PC-9 (cell line): ENCODE data around the gene C20orf144. TPM values are rescaled to one million over a fixed set of nuclear protein-coding genes. Genes with fewer than 3 reads are reported as not detected.

Experiments
- BruUV-seq: library from RNA; stranded (reverse); fragments of 400-500 nt; replicated peaks from 2 replicates; lab custom pipeline; 2021; lab: Mats Ljungman, UMichigan
- CTCF ChIA-PET: fragments of 300-600 bp; sonication (Branson Sonifier 250); formaldehyde crosslinking; loops from one replicate; lab custom pipeline; 2022; ENCODE audit warnings: antibody characterized with exemption; lab: Charles Lee
- POLR2A ChIA-PET: fragments of 300-600 bp; sonication (Branson Sonifier 250); formaldehyde crosslinking; loops from one replicate; lab custom pipeline; 2022; ENCODE audit warnings: antibody characterized with exemption; ENCODE audit not compliant: unreplicated experiment; lab: Charles Lee
- DNase-seq, 2 experiments: peaks; one replicate each; pipeline versions ENCODE4 v3.0.0 to v3.0.0-alpha.2; 2015 to 2022; ENCODE audit warnings: mixed read lengths in 1 of 2
- H2AFZ ChIP-seq: fragments of 200-600 bp; sonication (generic); 2 replicates; pipeline ENCODE4 v1.8.1; 2017; ENCODE audit warnings: antibody characterized with exemption
- H3F3A ChIP-seq: fragments of 200-600 bp; sonication (generic); 2 replicates; pipeline ENCODE4 v1.8.1; 2017; ENCODE audit warnings: antibody characterized with exemption, mild to moderate bottlenecking, low read depth; ENCODE audit not compliant: insufficient read depth
- H3K27ac ChIP-seq: fragments of 200-600 bp; sonication (generic); 2 replicates; pipeline ENCODE4 v1.6.1; 2016; ENCODE audit warnings: mixed run types
- H3K27me3 ChIP-seq: fragments of 200-600 bp; sonication (generic); 2 replicates; pipeline ENCODE4 v1.6.1; 2016; ENCODE audit warnings: low read depth, mixed run types; ENCODE audit not compliant: insufficient read depth
- H3K36me3 ChIP-seq: fragments of 200-600 bp; sonication (generic); 2 replicates; pipeline ENCODE4 v1.6.1; 2016; ENCODE audit warnings: low read depth, mixed run types
- H3K4me1 ChIP-seq: fragments of 200-600 bp; sonication (generic); replicated peaks from 2 replicates; pipeline ENCODE4 v1.6.1; 2016; ENCODE audit warnings: mixed run types; ENCODE audit not compliant: insufficient read depth
- H3K4me2 ChIP-seq: fragments of 200-600 bp; sonication (generic); 2 replicates; pipeline ENCODE4 v1.6.1; 2017; ENCODE audit warnings: mixed run types
- H3K4me3 ChIP-seq: fragments of 200-600 bp; sonication (generic); 2 replicates; pipeline ENCODE4 v1.6.1; 2016; ENCODE audit warnings: mixed run types
- H3K79me2 ChIP-seq: fragments of 200-600 bp; sonication (generic); 2 replicates; pipeline ENCODE4 v1.6.1; 2017; ENCODE audit warnings: low read depth, mixed run types
- H3K9me2 ChIP-seq: fragments of 200-600 bp; sonication (generic); 2 replicates; pipeline ENCODE4 v1.8.1; 2017; ENCODE audit warnings: mild to moderate bottlenecking; ENCODE audit not compliant: insufficient read depth
- H3K9me3 ChIP-seq: fragments of 200-600 bp; sonication (generic); 2 replicates; pipeline ENCODE4 v1.8.1; 2016; ENCODE audit warnings: low read depth; ENCODE audit not compliant: insufficient read depth
- H4K20me1 ChIP-seq: fragments of 200-600 bp; sonication (generic); 2 replicates; pipeline ENCODE4 v1.8.1; 2017; ENCODE audit not compliant: insufficient read depth
- CTCF ChIP-seq: fragments of 200-600 bp; sonication (generic); conservative IDR thresholded peaks from 2 replicates; pipeline ENCODE4 v1.6.1; 2017; ENCODE audit warnings: mixed run types, antibody characterized with exemption, mild to moderate bottlenecking, moderate library complexity
- EZH2 ChIP-seq: fragments of 200-600 bp; sonication (generic); IDR thresholded peaks from 2 replicates; pipeline ENCODE4 v1.8.0; 2017; ENCODE audit warnings: antibody characterized with exemption, low read depth
- intact Hi-C: fragments of 100-400 bp; cut with micrococcal nuclease; formaldehyde crosslinking; loops from one replicate; pipeline ENCODE4 v1.10.0; 2022; ENCODE audit not compliant: unreplicated experiment
- total RNA-seq: library from RNA; stranded (reverse); gene quantifications from 2 replicates; pipeline ENCODE4 v1.2.3, GENCODE V29; 2021

The C20orf144 gene
- total RNA-seq, 1 experiment from 2014 or later, result 0.20 TPM

DNA sequence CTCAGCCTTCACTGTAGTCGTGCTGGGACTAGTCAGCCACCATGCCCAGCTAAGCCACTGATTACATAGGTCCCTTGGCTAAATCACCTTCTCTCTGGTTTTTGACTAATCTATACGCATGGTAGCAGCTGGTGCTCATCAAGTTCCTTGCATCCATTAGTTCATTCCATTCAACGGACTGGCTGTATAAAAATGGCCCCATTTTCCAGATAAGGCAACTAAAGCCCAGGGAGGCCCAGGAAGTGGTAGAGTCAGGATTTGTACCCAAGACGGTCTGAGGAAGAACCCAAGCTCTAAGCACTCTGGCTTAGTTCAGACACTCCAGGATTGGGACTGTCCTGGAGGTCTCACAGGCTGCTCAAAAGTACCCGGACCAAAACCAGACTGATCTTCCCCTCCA lies 19.2 kb downstream of the C20orf144 start:
- H2AFZ ChIP-seq, result no peak overlapping the region
- TF ChIP-seq CTCF, result no peak
- no peak for TF ChIP-seq EZH2
- BruUV-seq, result no TSS peak
- peaks cover 30% of the 10 kb centered on the region for H3K79me2 ChIP-seq
- H3F3A ChIP-seq, result peaks cover 11% of the 10 kb centered on the region; the same call in 1 of the 2 replicates
- H3K36me3 ChIP-seq, result no peaks in the 10 kb centered on the region
- H4K20me1 ChIP-seq, result no peaks in the 10 kb centered on the region
- intact Hi-C loops, result no loop called here
- no peaks in the 10 kb centered on the region for H3K9me3 ChIP-seq
- CTCF ChIA-PET, result no interaction called here
- H3K27me3 ChIP-seq, result no peaks in the 10 kb centered on the region
- no peak overlapping the region for H3K4me2 ChIP-seq
- no peak overlapping the region for H3K4me3 ChIP-seq
- H3K4me1 ChIP-seq, result peaks cover 19% of the 10 kb centered on the region
- H3K27ac ChIP-seq, result no peak overlapping the region
- POLR2A ChIA-PET, result interaction anchor here (0.6 kb wide), 2 partner anchors 40 to 108 kb away, joined by 3 read pairs; no protein-coding TSS in a partner anchor
- no peaks in the 10 kb centered on the region for H3K9me2 ChIP-seq
- peak in 1 of 2 experiments; percentile 24 for DNase-seq

DNA sequence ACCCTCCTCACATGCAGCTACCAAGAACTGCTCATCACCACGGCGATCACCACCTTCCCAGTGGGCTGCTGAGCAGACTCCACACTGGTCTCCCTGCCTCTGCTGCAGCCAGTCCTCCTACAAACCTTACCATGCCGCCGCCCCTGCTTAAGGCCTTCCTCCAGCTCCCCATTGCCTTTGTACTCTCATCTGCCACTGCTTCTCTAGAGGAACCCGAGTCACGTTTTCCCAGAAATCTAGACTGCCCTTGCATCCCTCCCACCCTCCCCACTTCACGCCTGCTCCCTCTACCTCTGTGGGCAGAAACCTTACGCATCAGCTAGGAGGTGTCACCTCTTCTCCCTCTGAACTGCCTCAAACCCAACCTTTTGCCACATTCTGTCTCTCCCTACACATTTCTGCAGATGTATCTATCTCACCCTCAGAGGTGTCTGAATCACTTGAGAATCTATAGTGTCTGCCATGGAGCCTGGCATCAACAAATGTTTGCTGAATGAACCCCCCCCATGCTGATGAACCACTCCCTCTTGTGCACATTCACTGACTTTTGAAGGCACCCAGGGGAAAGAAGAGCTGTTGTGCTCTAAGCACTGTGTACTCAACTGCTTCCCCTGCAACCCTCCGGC lies 19.7 kb downstream of the C20orf144 start:
- no peak overlapping the region for H2AFZ ChIP-seq
- ChIA-PET POLR2A (interaction anchor here (0.6 kb wide), 2 partner anchors 40 to 107 kb away, joined by 3 read pairs; no protein-coding TSS in a partner anchor), CTCF (no interaction called here)
- H3K4me1 ChIP-seq, result peaks cover 22% of the 10 kb centered on the region
- TF ChIP-seq EZH2, result no peak
- TF ChIP-seq CTCF, result no peak
- H3F3A ChIP-seq, result peaks cover 12% of the 10 kb centered on the region; the same call in 1 of the 2 replicates
- peaks cover 30% of the 10 kb centered on the region for H3K79me2 ChIP-seq
- no peak overlapping the region for H3K4me2 ChIP-seq
- H3K9me3 ChIP-seq, result no peaks in the 10 kb centered on the region
- no peaks in the 10 kb centered on the region for H3K27me3 ChIP-seq
- H3K4me3 ChIP-seq, result no peak overlapping the region
- H3K9me2 ChIP-seq, result no peaks in the 10 kb centered on the region
- DNase-seq, result no peak
- BruUV-seq, result no TSS peak
- intact Hi-C loops, result no loop called here
- no peaks in the 10 kb centered on the region for H3K36me3 ChIP-seq
- H4K20me1 ChIP-seq, result no peaks in the 10 kb centered on the region
- H3K27ac ChIP-seq, result no peak overlapping the region

DNA sequence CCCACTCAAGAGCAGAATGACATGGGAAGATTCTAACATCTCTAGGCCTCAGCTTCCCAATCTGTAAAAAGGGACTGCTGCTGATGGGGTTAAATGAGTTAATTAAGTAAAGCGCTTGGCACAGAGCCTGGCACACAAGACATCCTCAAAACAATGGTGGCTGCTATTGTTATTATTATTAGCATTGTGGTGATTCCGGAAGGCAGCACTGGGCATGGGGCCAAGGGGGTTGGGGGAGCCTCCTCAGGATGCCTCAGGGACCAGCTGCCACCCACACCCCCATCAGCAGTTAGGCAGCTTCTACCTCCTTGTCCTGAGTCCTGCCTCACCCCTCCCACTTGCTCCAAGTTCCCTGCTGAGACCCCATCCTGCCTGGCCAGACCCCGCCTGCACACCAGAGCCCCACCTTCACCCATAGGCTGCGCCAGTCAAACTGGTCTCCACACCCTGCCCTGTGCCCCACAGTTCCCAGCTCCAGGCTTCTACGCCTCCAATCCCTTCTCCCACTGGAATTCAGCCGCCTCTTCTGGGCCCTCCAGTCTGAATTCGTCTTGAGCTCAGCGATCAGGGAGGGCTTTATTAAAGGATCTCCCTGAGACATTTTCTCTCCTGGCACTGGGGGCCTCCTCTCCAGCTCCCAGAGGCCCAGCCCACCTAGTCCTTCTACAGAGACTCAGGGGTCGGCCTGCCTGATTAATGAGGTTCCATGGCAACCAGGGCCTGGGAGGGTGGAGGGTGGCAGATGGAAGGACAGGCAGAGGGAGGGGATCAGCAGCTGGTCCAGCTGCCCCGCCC lies 22.6 kb downstream of the C20orf144 start:
- peak overlapping the region; percentile 100 for H3K4me2 ChIP-seq
- H3K27me3 ChIP-seq, result no peaks in the 10 kb centered on the region
- H4K20me1 ChIP-seq, result no peaks in the 10 kb centered on the region
- intact Hi-C loops, result no loop called here
- peak overlapping the region; percentile 73 for H3K4me3 ChIP-seq
- POLR2A ChIA-PET, result interaction anchor here (0.5 to 0.7 kb wide), 2 partner anchors 309 to 311 kb away, joined by 6 to 7 read pairs; no protein-coding TSS in a partner anchor
- H3K4me1 ChIP-seq, result peaks cover 24% of the 10 kb centered on the region
- H3K9me3 ChIP-seq, result no peaks in the 10 kb centered on the region
- H3K9me2 ChIP-seq, result no peaks in the 10 kb centered on the region
- TF ChIP-seq EZH2 (no peak), CTCF (no peak)
- no peak overlapping the region for H3K27ac ChIP-seq
- no peak overlapping the region for H2AFZ ChIP-seq
- CTCF ChIA-PET, result interaction anchor here (1.0 kb wide), 1 partner anchor 18 kb away, joined by 3 read pairs; the partner anchor contains the start of gene ACTL10
- BruUV-seq, result no TSS peak
- H3K79me2 ChIP-seq, result peaks cover 30% of the 10 kb centered on the region
- peaks cover 19% of the 10 kb centered on the region; the same call in 1 of the 2 replicates for H3F3A ChIP-seq
- no peaks in the 10 kb centered on the region for H3K36me3 ChIP-seq
- peak; percentile 18 to 41 for DNase-seq
